Endometrium (tissue), 2 donors: ENCODE data around the gene SLC1A2.
"Not testable (repeated sequence)": the region's sequence is repeated elsewhere in the genome, so short reads cannot be mapped to it uniquely, and the experiment has no call there.

Experiments
- FAIRE-seq: peaks from 2 replicates; lab custom pipeline; 2012; peaks lifted over from hg19 to GRCh38; lab: Jason Lieb, UNC
- donor health status: control.
- donor health status: control.

Gene SLC1A2

GRCh38 chr11:35242412-35243242 is 176.7 kb downstream of the SLC1A2 start:
- FAIRE-seq = no peak

GRCh38 chr11:35241531-35241930 is 177.8 kb downstream of the SLC1A2 start:
- no peak for FAIRE-seq

- FAIRE-seq = no peak
These were observed 178.3 kb downstream of the SLC1A2 start for GRCh38 chr11:35241083-35241482.

GRCh38 chr11:35239471-35240075 is 179.8 kb downstream of the SLC1A2 start:
- FAIRE-seq = no peak

GRCh38 chr11:35238882-35239281 is 180.5 kb downstream of the SLC1A2 start:
- FAIRE-seq = no peak

GRCh38 chr11:35237860-35238715 is 181.3 kb downstream of the SLC1A2 start:
- FAIRE-seq = no peak

- FAIRE-seq = no peak
These were observed 182.0 kb downstream of the SLC1A2 start for GRCh38 chr11:35237351-35237750.

GRCh38 chr11:35236667-35237003 is 182.7 kb downstream of the SLC1A2 start:
- no peak for FAIRE-seq

GRCh38 chr11:35235936-35236666 is 183.3 kb downstream of the SLC1A2 start:
- no peak for FAIRE-seq

- FAIRE-seq = no peak
These were observed 183.9 kb downstream of the SLC1A2 start for GRCh38 chr11:35235498-35235897.

GRCh38 chr11:35235157-35235468 is 184.2 kb downstream of the SLC1A2 start:
- FAIRE-seq = no peak

GRCh38 chr11:35234460-35235156 is 184.8 kb downstream of the SLC1A2 start:
- no peak for FAIRE-seq

- FAIRE-seq = no peak
These were observed 185.8 kb downstream of the SLC1A2 start for GRCh38 chr11:35233518-35233917.

GRCh38 chr11:35232891-35233330 is 186.4 kb downstream of the SLC1A2 start:
- FAIRE-seq = no peak

GRCh38 chr11:35231076-35231860 is 188.1 kb downstream of the SLC1A2 start:
- FAIRE-seq = no peak

- no peak for FAIRE-seq
These were observed 189.0 kb downstream of the SLC1A2 start for GRCh38 chr11:35230388-35230787.

- no peak for FAIRE-seq
These were observed 191.0 kb downstream of the SLC1A2 start for GRCh38 chr11:35228328-35228725.

- FAIRE-seq = no peak
These were observed 191.6 kb downstream of the SLC1A2 start for GRCh38 chr11:35227576-35228327.

GRCh38 chr11:35226756-35227155 is 192.6 kb downstream of the SLC1A2 start:
- not testable (repeated sequence) for FAIRE-seq

GRCh38 chr11:35225946-35226520 is 193.3 kb downstream of the SLC1A2 start:
- no peak for FAIRE-seq
